Mucosa of descending colon (tissue), 3 donors: ENCODE results near the gene GPR37L1. TPM values are rescaled to one million over a fixed set of nuclear protein-coding genes. Genes with fewer than 3 reads are reported as not detected.
"Not testable (repeated sequence)": the region's sequence is repeated elsewhere in the genome, so short reads cannot be mapped to it uniquely, and the experiment has no call there.

ENCODE experiments used
- ATAC-seq: fragments of 200-7000 bp; cut with Tn5 transposase; one replicate; pipeline ENCODE4 v1.9.1; 2020; ENCODE audit warnings: mild to moderate bottlenecking, moderate library complexity
- DNase-seq, 3 donors: peaks; one replicate each; pipeline ENCODE4 v3.0.0-alpha.2; 2020
- H3K36me3 ChIP-seq: fragments of 200-600 bp; one replicate; pipeline ENCODE4 v1.8.0; 2021; ENCODE audit warnings: low read depth, mild to moderate bottlenecking
- H3K4me1 ChIP-seq: fragments of 200-600 bp; one replicate; pipeline ENCODE4 v1.8.0; 2021; ENCODE audit warnings: low read depth, mild to moderate bottlenecking
- H3K4me3 ChIP-seq: fragments of 200-600 bp; one replicate; pipeline ENCODE4 v1.8.0; 2021; ENCODE audit warnings: mild to moderate bottlenecking
- H3K9me3 ChIP-seq: fragments of 200-600 bp; one replicate; pipeline ENCODE4 v1.8.0; 2021; ENCODE audit warnings: mild to moderate bottlenecking
- CTCF ChIP-seq: fragments of 200-600 bp; IDR thresholded peaks from one replicate; pipeline ENCODE4 v1.8.0; 2022; ENCODE audit warnings: antibody characterized with exemption, mild to moderate bottlenecking
- intact Hi-C, 2 donors: fragments of 100-400 bp; cut with DNase I in 1 of 2; cut with micrococcal nuclease in 1 of 2; formaldehyde crosslinking; loops; one replicate each; pipeline versions ENCODE4 v1.11.0 to v1.11.1; 2022; cut with DNase I, micrococcal nuclease
- total RNA-seq, 3 donors: library from RNA; stranded (reverse); fragmentation: NEBNext Ultra II Directional in 2 of 3; extraction: Animal tissue kit (Norgen Biotek cat#: 25700) in 2 of 3; gene quantifications; one replicate each; pipeline versions ENCODE4 v1.2.1 to v1.2.4, GENCODE V29; 2021 to 2023
- donor health status: DM: no; HTN: no; CAD: no; lungs with moderate emphysema.
- donor health status: DM: no; HTN: no; CAD: no.
- donor health status: DM: no; HTN: yes; CAD: no.

GPR37L1 gene
- total RNA-seq, 3 donors from 2014 or later = 2.4 to 3.5 (median 2.9) TPM

- Histone ChIP-seq H3K36me3 (no peaks in the 10 kb centered on the region), H3K4me3 (no peak overlapping the region), H3K4me1 (no peaks in the 10 kb centered on the region), H3K9me3 (no peaks in the 10 kb centered on the region)
- DNase-seq (no peak), ATAC-seq (no peak)
- intact Hi-C loops = no loop called here
- no peak for TF ChIP-seq CTCF
Measured at GRCh38 chr1:202173993-202174392, 51.3 kb downstream of the GPR37L1 start.

GRCh38 chr1:202176949-202177927 is 54.5 kb downstream of the GPR37L1 start:
- Histone ChIP-seq H3K9me3 (no peaks in the 10 kb centered on the region), H3K36me3 (no peaks in the 10 kb centered on the region), H3K4me1 (no peaks in the 10 kb centered on the region), H3K4me3 (no peak overlapping the region)
- DNase-seq (no peak), ATAC-seq (no peak)
- no peak for TF ChIP-seq CTCF
- intact Hi-C loops = no loop called here

- ATAC-seq (no peak), DNase-seq (no peak)
- TF ChIP-seq CTCF = no peak
- H3K4me3 ChIP-seq = no peak overlapping the region
- no peaks in the 10 kb centered on the region for H3K4me1 ChIP-seq
- no peaks in the 10 kb centered on the region for H3K36me3 ChIP-seq
- H3K9me3 ChIP-seq = no peaks in the 10 kb centered on the region
- intact Hi-C loops = loop anchor here in 1 of 2 donors (10.0 kb wide), 2 partner anchors 135 to 535 kb away; partner anchors contain the start of gene SYT2
Measured at GRCh38 chr1:202179828-202180750, 57.4 kb downstream of the GPR37L1 start.

GRCh38 chr1:202180751-202181139 is 58.0 kb downstream of the GPR37L1 start:
- not testable (repeated sequence) for H3K36me3 ChIP-seq, DNase-seq, H3K4me1 ChIP-seq, H3K9me3 ChIP-seq, H3K4me3 ChIP-seq, ATAC-seq
- intact Hi-C loops = loop anchor here in 1 of 2 donors (10.0 kb wide), 2 partner anchors 134 to 534 kb away; partner anchors contain the start of gene SYT2

- DNase-seq (no peak), ATAC-seq (no peak)
- intact Hi-C loops = loop anchor here in 1 of 2 donors (10.0 kb wide), 2 partner anchors 133 to 533 kb away; partner anchors contain the start of gene SYT2
- Histone ChIP-seq H3K36me3 (no peaks in the 10 kb centered on the region), H3K9me3 (no peaks in the 10 kb centered on the region), H3K4me3 (no peak overlapping the region), H3K4me1 (peaks cover under 1% of the 10 kb centered on the region)
- no peak for TF ChIP-seq CTCF
Measured at GRCh38 chr1:202181586-202181985, 58.9 kb downstream of the GPR37L1 start.
